ENCODE data around the gene RHOG. TPM values are rescaled to one million over a fixed set of nuclear protein-coding genes. Genes with fewer than 3 reads are reported as not detected.

RHOG gene
- polyA plus RNA-seq, 1 experiment, result 40.3 TPM

DNA sequence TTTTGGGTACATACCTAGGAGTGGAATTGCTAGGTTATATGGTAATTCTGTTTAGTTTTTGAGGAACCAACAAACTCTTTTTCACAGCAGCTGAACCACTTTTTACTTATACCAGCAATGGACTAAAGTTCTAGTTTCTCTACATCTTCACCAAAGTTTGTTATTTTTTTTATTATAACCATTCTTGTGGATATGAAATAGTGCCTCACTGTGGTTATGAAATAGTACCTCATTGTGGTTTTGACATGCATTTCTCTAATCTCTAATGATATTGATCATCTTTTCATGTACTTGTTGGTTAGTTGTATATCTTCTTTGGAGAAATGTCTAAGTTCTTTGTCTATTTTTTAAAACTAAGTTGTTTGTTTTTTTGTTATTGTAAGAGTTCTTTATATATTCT lies 41.9 kb upstream of the RHOG start:
- TF ChIP-seq, protein P1, sequence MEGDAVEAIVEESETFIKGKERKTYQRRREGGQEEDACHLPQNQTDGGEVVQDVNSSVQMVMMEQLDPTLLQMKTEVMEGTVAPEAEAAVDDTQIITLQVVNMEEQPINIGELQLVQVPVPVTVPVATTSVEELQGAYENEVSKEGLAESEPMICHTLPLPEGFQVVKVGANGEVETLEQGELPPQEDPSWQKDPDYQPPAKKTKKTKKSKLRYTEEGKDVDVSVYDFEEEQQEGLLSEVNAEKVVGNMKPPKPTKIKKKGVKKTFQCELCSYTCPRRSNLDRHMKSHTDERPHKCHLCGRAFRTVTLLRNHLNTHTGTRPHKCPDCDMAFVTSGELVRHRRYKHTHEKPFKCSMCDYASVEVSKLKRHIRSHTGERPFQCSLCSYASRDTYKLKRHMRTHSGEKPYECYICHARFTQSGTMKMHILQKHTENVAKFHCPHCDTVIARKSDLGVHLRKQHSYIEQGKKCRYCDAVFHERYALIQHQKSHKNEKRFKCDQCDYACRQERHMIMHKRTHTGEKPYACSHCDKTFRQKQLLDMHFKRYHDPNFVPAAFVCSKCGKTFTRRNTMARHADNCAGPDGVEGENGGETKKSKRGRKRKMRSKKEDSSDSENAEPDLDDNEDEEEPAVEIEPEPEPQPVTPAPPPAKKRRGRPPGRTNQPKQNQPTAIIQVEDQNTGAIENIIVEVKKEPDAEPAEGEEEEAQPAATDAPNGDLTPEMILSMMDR (IDR thresholded peaks at IDR 0.05; ENCODE audit: low read depth, low read length), result no peak
- POLR2A ChIA-PET, result no interaction called here
- no peak overlapping the region for H3K4me3 ChIP-seq (ENCODE audit: low read depth, low read length)
- no peaks in the 10 kb centered on the region for H3K27me3 ChIP-seq (ENCODE audit: control insufficient read depth, insufficient read depth, low read length)
- H3K9me3 ChIP-seq (ENCODE audit: control insufficient read depth, insufficient read depth, low read length), result no peaks in the 10 kb centered on the region
- DNase-seq (ENCODE audit: low read depth, low spot score), result no peak
- no peak overlapping the region for H3K27ac ChIP-seq (ENCODE audit: low read depth, low read length)
- CTCF ChIA-PET, result interaction anchor here (1.0 to 1.8 kb wide), 2 partner anchors 28 to 190 kb away, joined by 4 to 5 read pairs; partner anchors contain the start of gene STIM1

DNA sequence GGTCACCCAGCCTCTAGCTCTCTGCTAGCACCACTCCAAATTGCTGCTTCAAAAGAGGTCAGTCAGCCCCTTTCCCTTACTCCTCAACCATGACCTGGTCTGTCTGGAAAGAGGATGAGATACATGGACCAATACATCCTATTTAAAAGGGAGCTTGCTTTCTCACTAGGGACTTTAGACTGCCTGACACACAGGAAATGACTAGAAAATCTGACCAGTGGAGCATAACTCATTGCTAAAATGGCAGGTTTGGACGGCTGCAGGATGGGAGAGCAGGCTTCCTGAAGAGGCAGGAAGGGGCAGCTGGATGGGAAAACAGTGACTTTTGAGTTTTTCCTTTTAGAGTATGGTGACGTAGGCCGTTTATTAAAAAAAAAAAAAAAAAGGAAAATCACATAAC lies 40.0 kb upstream of the RHOG start:
- DNase-seq (ENCODE audit: low read depth, low spot score), result no peak
- Histone ChIP-seq H3K27ac (ENCODE audit: low read depth, low read length) (no peak overlapping the region), H3K9me3 (ENCODE audit: control insufficient read depth, insufficient read depth, low read length) (no peaks in the 10 kb centered on the region), H3K4me3 (ENCODE audit: low read depth, low read length) (no peak overlapping the region), H3K27me3 (ENCODE audit: control insufficient read depth, insufficient read depth, low read length) (no peaks in the 10 kb centered on the region)
- ChIA-PET CTCF (interaction anchor here (0.8 to 1.6 kb wide), 6 partner anchors 12 to 192 kb away, joined by 3 to 9 read pairs (median 4); partner anchors contain the start of gene STIM1), POLR2A (no interaction called here)
- TF ChIP-seq, protein P1 (IDR thresholded peaks at IDR 0.05; ENCODE audit: low read depth, low read length), result no peak

DNA sequence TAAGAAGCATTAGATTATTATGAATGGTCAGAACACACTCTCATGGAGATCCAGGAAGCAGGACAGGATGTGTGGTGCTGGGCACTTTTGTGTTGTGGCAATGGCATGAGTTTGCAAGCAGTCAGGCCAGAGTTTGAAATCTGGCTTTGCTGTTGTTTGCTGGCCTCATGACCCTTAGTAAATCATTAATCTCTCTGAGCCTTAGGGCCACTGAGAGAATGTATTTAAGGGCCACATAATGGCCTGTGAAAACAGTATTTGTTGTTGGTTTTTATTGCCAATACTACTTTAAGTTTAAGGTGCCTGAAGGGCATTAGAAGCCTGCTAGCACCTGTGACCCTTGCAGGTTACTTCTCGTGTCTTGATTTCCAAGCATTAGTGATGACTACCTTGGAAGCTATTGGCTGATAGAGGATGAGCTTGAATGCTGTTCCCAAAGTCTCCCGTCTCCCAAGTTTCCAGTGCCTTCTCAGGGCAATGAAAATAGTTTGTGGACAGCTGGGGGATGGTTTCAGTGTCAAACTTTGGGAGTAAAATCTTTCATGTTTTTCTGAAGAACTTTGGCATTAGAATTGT lies 39.3 kb upstream of the RHOG start:
- Histone ChIP-seq H3K9me3 (ENCODE audit: control insufficient read depth, insufficient read depth, low read length) (no peaks in the 10 kb centered on the region), H3K27ac (ENCODE audit: low read depth, low read length) (no peak overlapping the region), H3K27me3 (ENCODE audit: control insufficient read depth, insufficient read depth, low read length) (no peaks in the 10 kb centered on the region), H3K4me3 (ENCODE audit: low read depth, low read length) (no peak overlapping the region)
- POLR2A ChIA-PET, result no interaction called here
- TF ChIP-seq, protein P1 (IDR thresholded peaks at IDR 0.05; ENCODE audit: low read depth, low read length), result no peak
- no peak for DNase-seq (ENCODE audit: low read depth, low spot score)
- CTCF ChIA-PET, result interaction anchor here (1.0 to 1.6 kb wide), 5 partner anchors 25 to 193 kb away, joined by 4 to 9 read pairs (median 4); partner anchors contain the start of gene STIM1

DNA sequence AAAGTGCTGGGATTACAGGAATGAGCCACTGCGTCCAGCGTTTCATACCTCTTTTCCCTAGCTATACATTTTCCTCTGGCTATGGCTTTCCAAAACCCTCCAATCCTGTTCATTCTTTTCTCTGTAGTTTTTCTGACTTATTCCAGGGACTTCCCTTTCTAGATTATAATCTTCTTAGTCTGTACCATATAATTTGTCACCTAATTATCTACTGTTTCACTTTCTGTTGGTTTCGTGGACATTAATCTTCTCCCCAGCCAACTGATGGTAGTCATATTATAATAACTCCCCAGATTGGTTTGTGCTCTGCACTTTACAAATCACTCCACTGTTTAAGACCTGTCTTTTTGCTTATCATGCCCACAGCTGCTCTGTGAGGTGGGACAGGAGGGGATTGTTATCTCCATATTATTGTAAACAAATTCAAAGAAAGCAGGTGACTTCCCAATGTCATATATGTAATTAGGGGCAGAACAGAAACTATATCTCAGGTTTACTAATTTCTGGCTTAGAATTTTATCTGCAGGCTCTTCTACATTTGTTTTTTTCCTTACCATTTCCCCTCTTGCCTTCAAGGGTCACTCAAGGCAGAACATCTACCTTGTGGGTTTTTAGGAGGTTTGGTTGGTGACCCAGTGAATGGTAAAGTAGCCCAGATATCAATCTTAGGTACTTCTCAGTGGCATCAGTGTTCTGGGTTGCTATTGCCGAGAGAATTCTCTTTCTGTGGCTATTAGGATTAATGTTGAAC lies 38.6 kb upstream of the RHOG start:
- no peaks in the 10 kb centered on the region for H3K9me3 ChIP-seq (ENCODE audit: control insufficient read depth, insufficient read depth, low read length)
- no peak for DNase-seq (ENCODE audit: low read depth, low spot score)
- ChIA-PET CTCF (interaction anchor here (1.2 to 2.6 kb wide), 5 partner anchors 10 to 193 kb away, joined by 3 to 15 read pairs (median 9); partner anchors contain the start of gene STIM1), POLR2A (no interaction called here)
- no peaks in the 10 kb centered on the region for H3K27me3 ChIP-seq (ENCODE audit: control insufficient read depth, insufficient read depth, low read length)
- TF ChIP-seq, protein P1 (IDR thresholded peaks at IDR 0.05; ENCODE audit: low read depth, low read length), result no peak
- H3K4me3 ChIP-seq (ENCODE audit: low read depth, low read length), result no peak overlapping the region
- H3K27ac ChIP-seq (ENCODE audit: low read depth, low read length), result no peak overlapping the region

DNA sequence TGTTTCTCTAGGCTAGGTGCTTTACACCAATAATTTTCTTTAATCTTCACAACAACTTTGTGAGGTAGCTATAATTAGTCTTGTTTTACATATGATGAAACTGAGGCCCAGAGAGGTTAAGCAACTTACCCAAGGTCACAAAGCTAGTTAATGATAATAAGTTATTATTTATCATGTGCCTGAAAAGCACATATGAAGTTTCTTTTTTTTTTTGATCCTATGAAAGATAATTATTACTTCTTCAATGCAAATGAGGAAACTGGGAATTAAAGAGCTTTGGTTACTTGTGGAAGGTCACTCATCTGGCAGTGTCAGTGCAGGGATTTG lies 37.5 kb upstream of the RHOG start:
- H3K9me3 ChIP-seq (ENCODE audit: control insufficient read depth, insufficient read depth, low read length), result no peaks in the 10 kb centered on the region
- H3K27ac ChIP-seq (ENCODE audit: low read depth, low read length), result no peak overlapping the region
- ChIA-PET CTCF (interaction anchor here (0.5 to 2.6 kb wide), 5 partner anchors 9 to 194 kb away, joined by 3 to 15 read pairs (median 4); partner anchors contain the start of gene STIM1), POLR2A (no interaction called here)
- no peaks in the 10 kb centered on the region for H3K27me3 ChIP-seq (ENCODE audit: control insufficient read depth, insufficient read depth, low read length)
- no peak overlapping the region for H3K4me3 ChIP-seq (ENCODE audit: low read depth, low read length)
- TF ChIP-seq, protein P1 (IDR thresholded peaks at IDR 0.05; ENCODE audit: low read depth, low read length), result no peak
- no peak for DNase-seq (ENCODE audit: low read depth, low spot score)
